T-helper 1 cell (primary cell): Measurements from ENCODE around the gene FBXW5.

Experiments used
- DNase-seq, 5 donors: peaks; one replicate each; pipeline ENCODE4 v3.0.0-alpha.2; 2012 to 2020

Gene FBXW5

DNA sequence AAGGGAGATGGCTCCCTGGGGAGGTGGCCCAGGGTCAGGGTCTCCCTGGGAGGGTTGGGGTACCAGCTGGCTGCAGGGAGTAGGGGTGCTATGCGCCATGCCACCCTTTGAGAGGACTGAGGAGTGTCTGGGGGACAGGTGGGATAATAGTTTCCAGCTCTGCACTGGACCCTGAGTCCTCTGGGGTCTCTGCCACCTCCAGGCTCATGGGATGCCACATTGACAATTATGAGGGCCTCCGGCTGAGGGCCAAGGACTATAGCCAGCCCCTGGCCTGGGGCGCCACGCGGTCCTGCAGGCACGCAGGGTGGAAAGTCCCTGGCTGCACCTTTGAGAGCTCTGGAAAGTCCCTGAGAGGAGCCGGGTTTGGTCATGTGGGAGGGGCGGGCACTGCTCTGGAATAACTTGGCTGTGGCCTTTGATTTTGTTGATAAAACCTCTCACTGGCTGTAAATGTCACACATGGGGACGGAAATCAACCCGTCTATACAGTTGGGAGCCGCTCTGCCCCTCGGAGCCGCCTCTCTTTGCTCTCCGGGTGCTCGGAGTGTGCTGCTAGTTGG is 42.2 kb downstream of the FBXW5 start:
- peak; percentile 76 to 84 (median 82) for DNase-seq

DNA sequence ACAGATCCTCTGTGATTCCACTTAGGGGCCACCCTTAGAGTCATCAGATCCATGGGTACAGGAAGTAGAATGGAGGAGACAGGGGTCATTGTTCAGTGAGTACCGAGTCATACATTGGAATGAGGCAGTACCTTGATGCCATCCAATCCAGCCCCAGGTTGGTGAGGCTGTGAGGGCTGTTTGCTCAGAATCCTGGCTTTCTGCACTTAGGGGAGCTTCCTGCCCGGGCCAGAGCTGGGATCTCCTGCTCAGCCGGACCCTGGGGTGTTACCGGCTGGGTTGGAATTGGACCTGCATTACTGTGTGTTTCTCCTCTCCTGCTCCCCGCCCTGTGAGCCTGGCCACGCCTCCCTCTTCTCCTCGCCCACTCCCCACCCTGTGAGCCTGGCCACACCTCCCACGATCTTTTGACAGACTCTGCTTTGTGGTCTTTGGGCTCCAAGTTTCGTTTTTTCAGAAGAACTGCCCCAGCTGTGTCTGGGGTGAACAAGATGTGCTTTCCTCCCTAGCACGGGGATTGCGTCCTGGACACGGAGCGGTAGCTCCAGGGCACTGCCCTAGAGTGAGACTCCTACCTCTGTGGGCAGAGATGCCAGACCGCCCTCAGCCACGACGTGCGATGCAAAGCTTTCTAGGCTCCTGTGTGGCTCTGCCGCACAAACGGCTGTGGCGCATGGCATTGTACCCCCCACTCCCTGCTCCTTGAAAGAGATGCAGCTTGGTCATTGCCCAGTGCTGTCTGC is 42.9 kb downstream of the FBXW5 start:
- DNase-seq, result peak; percentile 47 to 76 (median 60)

DNA sequence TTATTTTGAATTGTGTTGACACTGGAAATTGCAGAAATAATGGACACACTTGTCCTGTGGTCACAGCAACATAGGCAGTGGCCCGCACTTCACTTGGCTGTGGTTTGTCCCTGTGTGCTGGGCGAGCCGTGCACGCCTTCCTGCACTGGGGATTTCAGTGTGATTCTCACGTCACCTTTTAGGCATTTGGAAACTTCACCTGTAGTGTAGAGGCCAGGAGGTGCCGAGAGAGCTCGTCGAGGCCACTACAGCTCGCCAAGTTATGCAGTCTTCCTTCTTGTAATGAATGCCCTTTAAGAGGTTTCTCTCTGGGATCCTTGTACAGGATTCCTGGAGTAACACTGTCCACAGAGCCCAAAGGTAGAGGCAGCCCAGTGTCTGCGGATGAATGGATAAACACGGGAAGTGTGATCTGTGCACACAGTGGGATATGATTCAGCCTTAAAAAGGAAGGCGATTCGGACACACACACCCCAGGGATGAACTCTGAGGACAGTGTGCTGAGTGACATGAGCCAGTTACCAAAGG is 43.5 kb downstream of the FBXW5 start:
- DNase-seq, result no peak

DNA sequence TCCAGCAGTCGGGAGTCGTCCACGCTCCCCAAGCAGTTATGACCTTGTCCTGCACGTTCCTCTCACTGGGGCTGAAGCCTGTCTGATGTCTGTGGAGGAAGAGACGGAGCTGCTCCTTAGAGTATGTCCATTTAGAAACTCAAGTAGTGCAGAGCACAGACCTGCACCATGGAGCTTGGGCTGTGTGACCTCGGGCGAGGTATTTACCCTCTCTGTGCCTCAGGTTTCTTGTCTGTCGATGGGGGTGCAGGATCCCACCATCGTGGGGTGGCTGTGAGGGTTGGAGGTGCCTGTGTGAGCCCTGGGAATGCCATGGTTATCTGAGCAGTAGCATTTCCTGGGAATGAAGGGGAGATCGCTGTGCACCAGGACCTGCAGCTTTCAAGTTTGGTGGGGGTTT is 44.0 kb downstream of the FBXW5 start:
- DNase-seq, result no peak

DNA sequence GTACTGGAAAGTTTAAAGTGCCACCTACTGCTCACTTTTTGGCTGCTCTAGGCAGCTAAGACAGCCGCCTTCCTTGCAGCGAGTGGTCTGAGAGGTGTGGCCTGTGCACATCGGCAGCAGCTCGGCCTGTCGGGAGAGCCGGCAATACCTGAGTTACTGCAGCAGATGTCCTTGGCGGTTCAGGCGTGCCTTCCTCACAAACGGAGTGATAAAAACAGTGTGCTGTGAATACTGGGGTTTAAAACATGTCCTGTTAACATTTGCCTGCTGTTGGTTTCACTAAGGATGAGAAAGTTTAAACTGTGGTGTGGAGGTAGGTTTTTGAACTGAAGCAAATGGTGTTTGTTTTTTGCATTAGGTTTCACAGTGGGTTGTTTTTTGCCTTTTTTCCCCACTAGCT is 45.3 kb downstream of the FBXW5 start:
- DNase-seq, result no peak

DNA sequence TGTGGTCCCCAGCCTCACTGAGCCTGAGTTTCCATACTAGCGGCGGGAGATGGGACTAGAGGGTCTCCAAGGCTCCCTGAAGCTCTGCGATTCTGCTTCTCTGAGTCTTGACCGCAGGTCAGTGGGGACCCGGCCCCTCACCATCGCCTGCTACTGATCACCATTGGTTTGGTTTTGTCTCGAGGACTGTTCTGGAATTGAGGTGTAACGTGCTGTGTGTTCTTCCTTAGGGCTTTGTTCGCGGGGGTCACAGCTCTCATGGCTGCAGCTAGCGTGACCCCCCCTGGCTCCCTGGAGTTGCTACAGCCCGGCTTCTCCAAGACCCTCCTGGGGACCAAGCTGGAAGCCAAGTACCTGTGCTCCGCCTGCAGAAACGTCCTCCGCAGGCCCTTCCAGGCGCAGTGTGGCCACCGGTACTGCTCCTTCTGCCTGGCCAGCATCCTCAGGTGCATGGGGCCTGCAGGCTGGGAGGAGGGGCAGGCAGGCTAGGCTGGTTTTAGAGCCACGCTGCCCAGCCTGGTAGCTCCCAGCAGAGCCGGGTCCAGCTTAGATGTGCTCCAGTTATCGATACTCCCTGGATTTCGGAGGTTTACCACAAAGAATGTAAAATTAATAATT is 45.9 kb downstream of the FBXW5 start:
- DNase-seq, result no peak

DNA sequence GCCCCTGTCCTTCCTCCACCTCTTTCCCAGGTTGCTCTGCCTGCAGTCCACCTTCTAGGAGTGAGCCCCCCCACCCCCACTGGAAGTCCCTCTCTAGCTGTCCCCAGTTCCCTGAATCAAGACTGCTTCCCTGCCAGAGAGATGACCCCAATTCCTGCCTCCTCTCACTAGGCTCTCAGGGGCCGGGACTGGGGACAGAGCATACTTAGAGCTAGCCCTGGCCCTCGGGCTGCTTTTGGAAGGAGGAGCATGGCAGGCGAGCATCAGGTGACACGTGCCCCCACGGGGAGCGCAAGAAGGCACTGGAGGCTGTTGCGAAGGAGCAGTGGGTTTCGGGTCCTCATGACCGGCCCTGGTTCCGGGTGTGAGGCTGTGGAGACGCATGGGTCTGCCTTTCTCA is 48.5 kb downstream of the FBXW5 start:
- no peak for DNase-seq

DNA sequence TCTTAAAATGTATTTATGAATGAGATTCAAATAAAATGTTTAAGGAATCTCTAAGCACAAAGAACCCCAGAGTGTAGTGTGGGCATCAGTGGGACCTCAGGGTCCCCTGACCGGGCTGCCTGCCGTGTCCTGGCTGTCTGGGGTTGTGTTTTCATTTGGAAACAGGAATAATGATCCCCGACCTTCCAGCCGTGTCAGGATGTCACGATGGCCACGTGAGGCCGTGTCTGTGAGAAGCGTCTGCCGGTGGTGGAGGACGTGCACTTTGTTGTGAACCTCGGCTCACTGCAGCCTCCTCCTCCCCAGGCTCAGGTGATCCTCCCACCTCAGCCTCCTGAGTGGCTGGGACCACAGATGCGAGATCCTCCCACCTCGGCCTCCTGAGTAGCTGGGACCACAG is 53.9 kb downstream of the FBXW5 start:
- DNase-seq, result no peak
